SK-N-MC (cell line): Measurements from ENCODE around the gene PHLDB2.

ENCODE experiments used
- EZH2 ChIP-seq: fragments of 200-600 bp; sonication (generic); IDR thresholded peaks from one replicate; pipeline ENCODE4 v1.6.1; 2017; ENCODE audit warnings: antibody characterized with exemption
- POLR2AphosphoS5 ChIP-seq: IDR thresholded peaks from 2 replicates; pipeline ENCODE4 v1.6.1; 2012; ENCODE audit warnings: mild to moderate bottlenecking, low read depth, low read length, borderline replicate concordance

DNA sequence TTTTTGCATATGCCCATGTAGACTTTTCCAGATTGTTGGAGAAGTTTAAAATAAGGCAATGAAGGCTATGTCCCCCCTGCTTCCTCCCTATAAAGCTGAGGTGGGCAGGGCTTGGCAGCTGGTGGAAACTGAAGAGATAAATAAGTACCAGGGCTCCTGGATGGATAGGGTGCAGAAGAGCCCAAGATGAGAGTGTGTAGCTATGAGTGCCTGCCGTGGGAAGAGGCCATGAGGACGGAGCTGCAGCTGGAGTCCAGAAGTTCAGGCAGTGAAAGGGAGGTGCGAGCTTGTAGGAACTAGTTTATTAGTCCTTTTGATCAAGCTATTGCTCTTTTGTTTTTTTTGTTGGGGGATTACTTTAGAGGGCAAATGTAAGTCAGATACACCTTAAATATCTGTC lies 52.4 kb downstream of the PHLDB2 start:
- TF ChIP-seq POLR2AphosphoS5: no peak
- TF ChIP-seq EZH2: no peak
